ENCODE measurements around the gene HJV.
"Not testable (repeated sequence)": the region's sequence is repeated elsewhere in the genome, so short reads cannot be mapped to it uniquely, and the experiment has no call there.

The HJV gene

GRCh38 chr1:146021622-146022402, at the start of gene HJV:
TSS of gene HJV (minus strand) at chr1:146021735. CDS start at chr1:146020231, 1,504 bp downstream.
- no peak within 1 kb of the TSS for H3K27ac ChIP-seq (ENCODE audit: low read depth, low read length)
- H3K4me3 ChIP-seq (ENCODE audit: low read depth in 1 of 2, low read length in 2 of 2), result no peak within 1 kb of the TSS
- no peak within 1 kb of the TSS for H3K9ac ChIP-seq (ENCODE audit: low read depth in 1 of 2, low read length in 2 of 2)
- H3K9me3 ChIP-seq (ENCODE audit: control insufficient read depth in 1 of 2, low read length in 2 of 2), result no peaks in the 10 kb centered on the region
- peaks cover 24 to 40% of the 10 kb centered on the region in 2 donors for H3K27me3 ChIP-seq (ENCODE audit: control insufficient read depth in 1 of 2, insufficient read depth in 2 of 2, low read length in 2 of 2)
- H3K4me1 ChIP-seq (ENCODE audit: control insufficient read depth in 1 of 2, insufficient read depth in 2 of 2, low read length in 2 of 2), result peaks cover 0 to 4% of the 10 kb centered on the region in 2 donors
- H3K36me3 ChIP-seq (ENCODE audit: control insufficient read depth in 1 of 2, insufficient read depth in 2 of 2, low read length in 2 of 2), result no peaks in the 10 kb centered on the region

GRCh38 chr1:146059148-146059547, 37.6 kb upstream of the HJV start:
- not testable (repeated sequence) for H3K36me3 ChIP-seq (ENCODE audit: control insufficient read depth in 1 of 2, insufficient read depth in 2 of 2, low read length in 2 of 2); H3K4me1 ChIP-seq (ENCODE audit: control insufficient read depth in 1 of 2, insufficient read depth in 2 of 2, low read length in 2 of 2); H3K27me3 ChIP-seq (ENCODE audit: control insufficient read depth in 1 of 2, insufficient read depth in 2 of 2, low read length in 2 of 2); H3K4me3 ChIP-seq (ENCODE audit: low read depth in 1 of 2, low read length in 2 of 2); H3K9ac ChIP-seq (ENCODE audit: low read depth in 1 of 2, low read length in 2 of 2); H3K27ac ChIP-seq (ENCODE audit: low read depth, low read length); H3K9me3 ChIP-seq (ENCODE audit: control insufficient read depth in 1 of 2, low read length in 2 of 2)

DNA sequence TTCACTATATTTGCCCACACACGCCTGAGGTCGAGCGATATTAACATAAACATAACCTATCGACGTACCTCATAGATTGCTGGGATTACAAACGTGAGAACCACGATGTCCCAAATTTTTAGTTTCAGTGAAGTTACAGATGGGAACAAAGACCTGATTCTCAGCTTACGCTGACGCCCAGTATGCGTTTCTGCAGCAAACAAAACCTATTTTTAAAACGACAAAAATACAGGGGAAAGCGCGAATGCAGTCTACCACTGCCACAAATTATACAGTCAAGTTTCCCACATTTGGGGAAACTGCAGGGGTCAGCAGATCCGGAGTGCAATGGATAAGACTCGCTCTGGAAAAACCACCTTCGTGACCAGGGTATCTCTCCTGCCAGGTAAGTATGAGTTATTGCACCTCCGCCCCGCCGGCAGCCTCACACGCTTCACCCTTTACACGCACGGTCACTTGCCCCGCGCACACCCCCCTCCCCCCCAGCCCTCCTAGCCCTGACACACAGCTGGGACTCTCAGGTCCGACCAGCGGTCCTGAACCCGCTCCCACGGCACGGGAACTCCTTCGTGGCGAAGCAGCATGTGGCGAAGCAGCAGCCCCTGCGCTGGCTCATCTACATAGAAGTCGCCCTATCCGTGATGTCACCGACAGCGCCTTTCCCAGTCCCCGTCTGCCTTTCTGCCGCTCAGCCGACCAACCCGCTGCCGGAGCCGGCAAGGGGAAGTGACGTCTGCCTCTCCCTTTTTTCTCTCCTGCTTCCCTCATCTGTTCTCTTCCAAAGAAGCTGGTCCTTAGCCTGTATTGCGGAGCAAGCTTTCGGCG, 30.5 kb upstream of the HJV start:
- not testable (repeated sequence) for H3K4me1 ChIP-seq (ENCODE audit: control insufficient read depth in 1 of 2, insufficient read depth in 2 of 2, low read length in 2 of 2); H3K9me3 ChIP-seq (ENCODE audit: control insufficient read depth in 1 of 2, low read length in 2 of 2); H3K27ac ChIP-seq (ENCODE audit: low read depth, low read length); H3K27me3 ChIP-seq (ENCODE audit: control insufficient read depth in 1 of 2, insufficient read depth in 2 of 2, low read length in 2 of 2); H3K36me3 ChIP-seq (ENCODE audit: control insufficient read depth in 1 of 2, insufficient read depth in 2 of 2, low read length in 2 of 2)
- peak overlapping the region; percentile 52 to 54 for H3K4me3 ChIP-seq (ENCODE audit: low read depth in 1 of 2, low read length in 2 of 2)
- H3K9ac ChIP-seq (ENCODE audit: low read depth in 1 of 2, low read length in 2 of 2), result peak overlapping the region; percentile 36 to 51

DNA sequence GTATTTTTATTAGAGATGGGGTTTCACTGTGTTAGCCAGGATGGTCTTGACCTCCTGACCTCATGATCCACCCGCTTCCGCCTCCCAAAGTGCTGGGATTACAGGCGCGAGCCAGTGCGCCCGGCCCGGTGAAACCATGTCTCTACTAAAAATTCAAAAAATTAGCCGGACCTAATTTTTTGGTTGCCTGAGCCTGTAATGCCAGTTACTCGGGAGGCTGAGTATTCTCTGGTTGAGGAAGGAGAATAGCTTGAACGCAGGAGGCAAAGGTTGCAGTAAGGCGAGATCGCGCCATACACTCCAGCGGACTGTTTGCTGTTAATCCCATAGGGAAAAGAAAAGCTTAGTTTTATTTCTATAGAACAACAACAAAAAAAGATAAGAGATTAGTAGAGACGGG, 29.9 kb upstream of the HJV start:
- Histone ChIP-seq H3K9me3 (ENCODE audit: control insufficient read depth in 1 of 2, low read length in 2 of 2) (no peaks in the 10 kb centered on the region), H3K36me3 (ENCODE audit: control insufficient read depth in 1 of 2, insufficient read depth in 2 of 2, low read length in 2 of 2) (no peaks in the 10 kb centered on the region), H3K27me3 (ENCODE audit: control insufficient read depth in 1 of 2, insufficient read depth in 2 of 2, low read length in 2 of 2) (no peaks in the 10 kb centered on the region), H3K4me3 (ENCODE audit: low read depth in 1 of 2, low read length in 2 of 2) (peak overlapping the region; percentile 52 to 54), H3K27ac (ENCODE audit: low read depth, low read length) (no peak overlapping the region), H3K4me1 (ENCODE audit: control insufficient read depth in 1 of 2, insufficient read depth in 2 of 2, low read length in 2 of 2) (no peaks in the 10 kb centered on the region), H3K9ac (ENCODE audit: low read depth in 1 of 2, low read length in 2 of 2) (peak overlapping the region; percentile 36 to 51)

DNA sequence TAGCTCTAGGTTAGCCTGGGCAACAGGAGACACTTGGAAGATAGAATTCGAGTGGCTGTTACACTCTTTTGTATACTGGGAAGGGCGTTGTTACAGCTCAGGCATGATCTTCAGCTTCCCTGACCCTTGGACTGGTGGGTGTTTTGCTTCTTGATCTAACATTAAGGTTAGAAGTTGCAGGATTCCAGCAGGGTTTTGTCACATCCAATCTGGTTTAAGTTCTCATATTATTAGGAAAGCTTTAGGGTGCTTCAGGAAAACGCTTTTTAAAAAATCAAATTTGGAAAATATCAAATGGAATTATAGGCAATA, 29.1 kb upstream of the HJV start:
- H3K9ac ChIP-seq (ENCODE audit: low read depth in 1 of 2, low read length in 2 of 2); H3K36me3 ChIP-seq (ENCODE audit: control insufficient read depth in 1 of 2, insufficient read depth in 2 of 2, low read length in 2 of 2); H3K4me1 ChIP-seq (ENCODE audit: control insufficient read depth in 1 of 2, insufficient read depth in 2 of 2, low read length in 2 of 2); H3K4me3 ChIP-seq (ENCODE audit: low read depth in 1 of 2, low read length in 2 of 2); H3K27me3 ChIP-seq (ENCODE audit: control insufficient read depth in 1 of 2, insufficient read depth in 2 of 2, low read length in 2 of 2); H3K9me3 ChIP-seq (ENCODE audit: control insufficient read depth in 1 of 2, low read length in 2 of 2); H3K27ac ChIP-seq (ENCODE audit: low read depth, low read length): not testable (repeated sequence)

- H3K4me1 ChIP-seq (ENCODE audit: control insufficient read depth in 1 of 2, insufficient read depth in 2 of 2, low read length in 2 of 2); H3K4me3 ChIP-seq (ENCODE audit: low read depth in 1 of 2, low read length in 2 of 2); H3K27ac ChIP-seq (ENCODE audit: low read depth, low read length); H3K36me3 ChIP-seq (ENCODE audit: control insufficient read depth in 1 of 2, insufficient read depth in 2 of 2, low read length in 2 of 2); H3K9ac ChIP-seq (ENCODE audit: low read depth in 1 of 2, low read length in 2 of 2); H3K27me3 ChIP-seq (ENCODE audit: control insufficient read depth in 1 of 2, insufficient read depth in 2 of 2, low read length in 2 of 2); H3K9me3 ChIP-seq (ENCODE audit: control insufficient read depth in 1 of 2, low read length in 2 of 2): not testable (repeated sequence)
Observed at GRCh38 chr1:146049866-146050651, 28.5 kb upstream of the HJV start.

- Histone ChIP-seq H3K4me3 (ENCODE audit: low read depth in 1 of 2, low read length in 2 of 2) (no peak overlapping the region), H3K9ac (ENCODE audit: low read depth in 1 of 2, low read length in 2 of 2) (no peak overlapping the region), H3K4me1 (ENCODE audit: control insufficient read depth in 1 of 2, insufficient read depth in 2 of 2, low read length in 2 of 2) (no peaks in the 10 kb centered on the region), H3K27me3 (ENCODE audit: control insufficient read depth in 1 of 2, insufficient read depth in 2 of 2, low read length in 2 of 2) (no peaks in the 10 kb centered on the region), H3K27ac (ENCODE audit: low read depth, low read length) (no peak overlapping the region), H3K9me3 (ENCODE audit: control insufficient read depth in 1 of 2, low read length in 2 of 2) (no peaks in the 10 kb centered on the region), H3K36me3 (ENCODE audit: control insufficient read depth in 1 of 2, insufficient read depth in 2 of 2, low read length in 2 of 2) (no peaks in the 10 kb centered on the region)
Observed at GRCh38 chr1:146049436-146049835, 27.9 kb upstream of the HJV start.

GRCh38 chr1:146048514-146049115, 27.1 kb upstream of the HJV start:
- not testable (repeated sequence) for H3K9me3 ChIP-seq (ENCODE audit: control insufficient read depth in 1 of 2, low read length in 2 of 2); H3K27ac ChIP-seq (ENCODE audit: low read depth, low read length); H3K36me3 ChIP-seq (ENCODE audit: control insufficient read depth in 1 of 2, insufficient read depth in 2 of 2, low read length in 2 of 2); H3K27me3 ChIP-seq (ENCODE audit: control insufficient read depth in 1 of 2, insufficient read depth in 2 of 2, low read length in 2 of 2); H3K4me1 ChIP-seq (ENCODE audit: control insufficient read depth in 1 of 2, insufficient read depth in 2 of 2, low read length in 2 of 2); H3K9ac ChIP-seq (ENCODE audit: low read depth in 1 of 2, low read length in 2 of 2); H3K4me3 ChIP-seq (ENCODE audit: low read depth in 1 of 2, low read length in 2 of 2)

DNA sequence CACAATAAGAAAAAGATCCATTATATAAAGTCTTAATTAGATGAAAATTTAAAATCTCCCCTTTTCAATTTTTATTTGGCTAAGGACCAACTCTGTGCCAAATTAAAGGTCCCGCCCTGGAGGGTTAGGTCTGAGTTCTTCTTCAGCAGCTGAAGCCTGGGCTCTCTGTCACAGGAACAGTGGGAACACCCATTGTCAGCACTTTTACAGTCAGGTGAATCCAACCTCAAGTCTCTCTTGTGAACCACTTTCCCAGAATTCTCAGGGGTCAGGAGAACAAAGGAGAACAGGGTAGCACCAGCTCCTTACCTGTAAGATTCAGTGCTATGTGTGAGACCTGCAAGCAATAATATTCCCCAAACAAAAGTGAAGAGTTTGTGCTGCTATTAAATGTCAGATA, 25.1 kb upstream of the HJV start:
- H3K27ac ChIP-seq (ENCODE audit: low read depth, low read length), result no peak overlapping the region

DNA sequence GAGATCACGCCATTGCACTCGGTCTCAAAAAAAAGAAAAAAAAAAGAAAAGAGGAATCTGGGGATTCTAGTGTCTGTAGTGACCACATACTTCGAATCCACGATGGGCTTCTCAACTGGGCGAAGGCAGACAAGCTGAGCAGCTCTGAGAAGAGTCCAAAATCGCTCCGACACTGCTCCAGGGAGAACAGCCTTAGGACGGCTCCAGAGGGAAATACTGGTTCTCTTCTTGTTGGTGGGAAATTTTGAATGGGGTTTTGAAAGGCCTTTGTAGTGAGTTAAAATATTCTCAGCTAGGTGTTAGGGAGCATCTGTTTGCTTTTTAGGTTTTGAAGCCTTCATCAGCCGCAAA, 18.3 kb upstream of the HJV start:
- Histone ChIP-seq H3K9me3 (ENCODE audit: control insufficient read depth in 1 of 2, low read length in 2 of 2) (no peaks in the 10 kb centered on the region), H3K27me3 (ENCODE audit: control insufficient read depth in 1 of 2, insufficient read depth in 2 of 2, low read length in 2 of 2) (no peaks in the 10 kb centered on the region), H3K4me3 (ENCODE audit: low read depth in 1 of 2, low read length in 2 of 2) (no peak overlapping the region), H3K9ac (ENCODE audit: low read depth in 1 of 2, low read length in 2 of 2) (no peak overlapping the region), H3K4me1 (ENCODE audit: control insufficient read depth in 1 of 2, insufficient read depth in 2 of 2, low read length in 2 of 2) (peaks cover 9 to 20% of the 10 kb centered on the region in 2 donors), H3K27ac (ENCODE audit: low read depth, low read length) (no peak overlapping the region), H3K36me3 (ENCODE audit: control insufficient read depth in 1 of 2, insufficient read depth in 2 of 2, low read length in 2 of 2) (no peaks in the 10 kb centered on the region)

More for the DNA sequence above, 25.1 kb upstream of the HJV start:
- no peaks in the 10 kb centered on the region for H3K9me3 ChIP-seq (ENCODE audit: control insufficient read depth in 1 of 2, low read length in 2 of 2)
- no peak overlapping the region for H3K4me3 ChIP-seq (ENCODE audit: low read depth in 1 of 2, low read length in 2 of 2)
- no peaks in the 10 kb centered on the region for H3K27me3 ChIP-seq (ENCODE audit: control insufficient read depth in 1 of 2, insufficient read depth in 2 of 2, low read length in 2 of 2)
- no peak overlapping the region for H3K9ac ChIP-seq (ENCODE audit: low read depth in 1 of 2, low read length in 2 of 2)
- H3K4me1 ChIP-seq (ENCODE audit: control insufficient read depth in 1 of 2, insufficient read depth in 2 of 2, low read length in 2 of 2), result no peaks in the 10 kb centered on the region
- H3K36me3 ChIP-seq (ENCODE audit: control insufficient read depth in 1 of 2, insufficient read depth in 2 of 2, low read length in 2 of 2), result no peaks in the 10 kb centered on the region

Data from duodenal mucosa (tissue), 2 donors.